H1 (cell line): ENCODE measurements around the gene GPS2. TPM values are rescaled to one million over a fixed set of nuclear protein-coding genes. Genes with fewer than 3 reads are reported as not detected.

ENCODE experiments used
- RXRA ChIP-seq: IDR thresholded peaks from 2 replicates; pipeline ENCODE4 v1.6.1; 2011; ENCODE audit warnings: low read depth, mild to moderate bottlenecking, low read length, moderate library complexity; ENCODE audit not compliant: insufficient read depth
- SP2 ChIP-seq: IDR thresholded peaks from 2 replicates; pipeline ENCODE4 v1.6.1; 2012; ENCODE audit warnings: mild to moderate bottlenecking, low read length, inconsistent platforms
- TBP ChIP-seq: IDR thresholded peaks from 2 replicates; pipeline ENCODE4 v1.6.1; 2011; ENCODE audit warnings: low read depth, low read length, improper control_type of control experiment
- TCF12 ChIP-seq: IDR thresholded peaks from 2 replicates; pipeline ENCODE4 v1.6.1; 2011; ENCODE audit warnings: low read depth, mild to moderate bottlenecking, low read length
- YY1 ChIP-seq: IDR thresholded peaks from 2 replicates; pipeline ENCODE4 v1.6.1; 2011; ENCODE audit warnings: low read depth, mild to moderate bottlenecking, low read length
- ZNF274 ChIP-seq: IDR thresholded peaks from 2 replicates; pipeline ENCODE4 v1.7.0; 2012; ENCODE audit warnings: low read length, borderline replicate concordance; ENCODE audit errors: extremely low read depth
- polyA plus RNA-seq, 7 experiments: library from polyadenylated mRNA; depleted of rRNA in 3 of 7; stranded (reverse) in 5 of 7; unstranded in 2 of 7; fragments of >200 nt in 5 of 7; fragments of 200-250 nt in 2 of 7; gene quantifications; 1 replicate in 5 of 7; 2 replicates in 1 of 7; 4 replicates in 1 of 7; pipeline versions ENCODE4 v1.2.1 to v1.2.3, GENCODE V29; 2011 to 2013; ENCODE audit warnings: missing spikeins in 2 of 7, mixed read lengths in 2 of 7
- total RNA-seq: library from RNA; stranded (reverse); fragmentation: NEBNext Ultra II Directional; extraction: Animal tissue kit (Norgen Biotek cat#: 25700); gene quantifications from 2 replicates; pipeline ENCODE4 v1.2.1, GENCODE V29; 2021
- TF ChIP-seq, protein P1 (sequence below): IDR thresholded peaks from 2 replicates; pipeline ENCODE4 v1.6.1; 2011; ENCODE audit warnings: low read depth, mild to moderate bottlenecking, low read length; ENCODE audit not compliant: insufficient read depth
- TF ChIP-seq, protein P2 (sequence below): IDR thresholded peaks from 2 replicates; pipeline ENCODE4 v1.6.1; 2012; ENCODE audit warnings: inconsistent platforms

The GPS2 gene
- total and polyA plus RNA-seq, 2 of the 8 experiments (the other 6 are each of a cell fraction or from before 2014, with no cell fraction given) = 67.0 to 152 TPM

DNA sequence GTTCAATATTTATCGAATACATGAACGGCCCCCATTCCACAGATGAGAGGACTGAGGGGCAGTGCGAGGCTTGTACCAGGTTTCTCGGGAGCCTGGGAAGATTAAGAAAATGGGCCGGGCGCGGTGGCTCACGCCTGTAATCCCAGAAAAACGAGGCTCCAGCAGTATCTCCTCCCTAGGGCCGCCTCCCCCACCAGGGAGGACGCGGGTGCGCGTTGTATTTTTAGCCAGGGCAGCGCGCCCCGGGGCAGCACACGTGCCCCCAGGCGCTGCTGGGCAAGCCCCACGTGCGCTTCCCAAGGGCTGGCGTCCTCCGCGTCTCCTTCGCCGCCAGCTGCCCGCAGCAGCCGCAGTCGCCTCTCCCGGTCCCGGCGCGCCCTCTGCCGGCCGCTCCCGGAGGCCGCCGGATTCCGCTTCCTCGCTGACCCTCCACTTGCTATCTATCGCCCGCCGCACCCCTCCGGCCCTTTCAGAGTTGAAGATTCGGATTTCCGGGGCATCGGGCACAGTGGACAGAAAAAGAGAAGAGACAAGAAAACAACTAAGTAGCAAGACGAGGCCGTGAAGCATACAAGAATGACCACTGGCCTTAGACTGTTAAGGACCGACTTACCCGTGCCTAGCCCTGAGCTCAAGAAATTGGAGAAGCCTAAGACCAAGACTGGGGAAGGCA, 18.8 kb downstream of the GPS2 start (continued):
- TF ChIP-seq, protein P1, sequence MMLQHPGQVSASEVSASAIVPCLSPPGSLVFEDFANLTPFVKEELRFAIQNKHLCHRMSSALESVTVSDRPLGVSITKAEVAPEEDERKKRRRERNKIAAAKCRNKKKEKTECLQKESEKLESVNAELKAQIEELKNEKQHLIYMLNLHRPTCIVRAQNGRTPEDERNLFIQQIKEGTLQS = 0 out of 2 replicates have a peak, but pooled peaks have one; percentile 28
- no peak for TF ChIP-seq ZNF274
- peak; percentile 67; the same call in 1 of the 2 replicates for TF ChIP-seq YY1
- TF ChIP-seq TCF12 = peak; percentile 70; the same call in 1 of the 2 replicates
- no peak; the same call in 1 of the 2 replicates for TF ChIP-seq TBP
- no peak for TF ChIP-seq RXRA
- TF ChIP-seq, protein P2, sequence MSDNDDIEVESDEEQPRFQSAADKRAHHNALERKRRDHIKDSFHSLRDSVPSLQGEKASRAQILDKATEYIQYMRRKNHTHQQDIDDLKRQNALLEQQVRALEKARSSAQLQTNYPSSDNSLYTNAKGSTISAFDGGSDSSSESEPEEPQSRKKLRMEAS = peak; percentile 99
- TF ChIP-seq SP2 = no peak
